H1 (cell line): ENCODE results near the gene CR2. TPM values are rescaled to one million over a fixed set of nuclear protein-coding genes. Genes with fewer than 3 reads are reported as not detected.

ENCODE experiments used
- CTCF ChIA-PET: fragments of 300-600 bp; sonication (Branson Sonifier 250); formaldehyde crosslinking; loops from one replicate; lab custom pipeline; 2021; ENCODE audit not compliant: partially characterized antibody; lab: Charles Lee
- POLR2A ChIA-PET: fragments of 300-600 bp; sonication (Branson Sonifier 250); formaldehyde crosslinking; loops from one replicate; lab custom pipeline; 2021; ENCODE audit warnings: inconsistent platforms; ENCODE audit not compliant: partially characterized antibody; lab: Charles Lee
- DNase-seq, 2 experiments: peaks; one replicate each; pipeline versions ENCODE4 v3.0.0 to v3.0.0-alpha.2; 2010 to 2022; ENCODE audit warnings: low spot score in 2 of 2, low read depth in 1 of 2, mixed read lengths in 1 of 2
- FAIRE-seq: peaks from 2 replicates; lab custom pipeline; 2011; peaks lifted over from hg19 to GRCh38; lab: Jason Lieb, UNC
- H2AFZ ChIP-seq: 2 replicates; pipeline ENCODE4 v1.8.1; 2012; ENCODE audit warnings: low read length, inconsistent platforms
- H2AK5ac ChIP-seq: 2 replicates; pipeline ENCODE4 v1.6.1; 2013; ENCODE audit warnings: low read depth, low read length
- H2BK120ac ChIP-seq: replicated peaks from 2 replicates; pipeline ENCODE3; 2013; ENCODE audit warnings: low read depth, low read length, inconsistent platforms
- H2BK12ac ChIP-seq: 2 replicates; pipeline ENCODE4 v1.6.1; 2013; ENCODE audit warnings: low read depth, low read length
- H2BK15ac ChIP-seq: 2 replicates; pipeline ENCODE4 v1.6.1; 2013; ENCODE audit warnings: low read length
- H2BK20ac ChIP-seq: 2 replicates; pipeline ENCODE4 v1.6.1; 2013; ENCODE audit warnings: low read length
- H2BK5ac ChIP-seq: 2 replicates; pipeline ENCODE4 v1.6.1; 2013; ENCODE audit warnings: low read depth, low read length
- H3K14ac ChIP-seq: 2 replicates; pipeline ENCODE4 v1.6.1; 2013; ENCODE audit warnings: inconsistent platforms; ENCODE audit not compliant: insufficient read length
- H3K18ac ChIP-seq: 2 replicates; pipeline ENCODE4 v1.6.1; 2013; ENCODE audit warnings: low read length; ENCODE audit errors: extremely low read depth
- H3K23ac ChIP-seq: 2 replicates; pipeline ENCODE4 v1.6.1; 2013; ENCODE audit warnings: inconsistent platforms; ENCODE audit not compliant: insufficient read length
- H3K23me2 ChIP-seq: 2 replicates; pipeline ENCODE4 v1.6.1; 2013; ENCODE audit warnings: low read depth, low read length
- H3K27ac ChIP-seq: 2 replicates; pipeline ENCODE4 v1.6.1; 2011; ENCODE audit warnings: low read depth, low read length, inconsistent platforms
- H3K27me3 ChIP-seq, 4 experiments: replicated peaks in 1 of 4; 1 replicate in 1 of 4; 2 replicates in 3 of 4; pipeline versions ENCODE4 v1.6.1 to v1.8.1; 2011 to 2013; ENCODE audit warnings: low read length in 3 of 4, mild to moderate bottlenecking in 3 of 4, inconsistent platforms in 2 of 4, mixed read lengths in 2 of 4, moderate library complexity in 1 of 4; ENCODE audit not compliant: control insufficient read depth in 3 of 4, insufficient read depth in 3 of 4; ENCODE audit errors: extremely low read depth in 1 of 4
- H3K36me3 ChIP-seq, 4 experiments: 2 replicates each; pipeline versions ENCODE4 v1.6.1 to v1.8.1; 2011 to 2013; ENCODE audit warnings: mild to moderate bottlenecking in 4 of 4, low read length in 3 of 4, moderate library complexity in 2 of 4, control low read depth in 1 of 4, inconsistent platforms in 1 of 4; ENCODE audit not compliant: insufficient read depth in 4 of 4, control insufficient read depth in 2 of 4
- H3K4ac ChIP-seq: replicated peaks from 2 replicates; pipeline ENCODE3; 2013; ENCODE audit warnings: low read length, low read depth, mixed read lengths, inconsistent platforms; ENCODE audit not compliant: insufficient read length
- H3K4me1 ChIP-seq, 4 experiments: replicated peaks in 1 of 4; 1 replicate in 1 of 4; 2 replicates in 3 of 4; pipeline versions ENCODE4 v1.6.1 to v1.8.1; 2011 to 2013; ENCODE audit warnings: low read length in 3 of 4, inconsistent platforms in 2 of 4, mixed read lengths in 1 of 4; ENCODE audit not compliant: insufficient read depth in 4 of 4, control insufficient read depth in 3 of 4
- H3K4me2 ChIP-seq, 2 experiments: 2 replicates each; pipeline versions ENCODE4 v1.6.1 to v1.8.1; 2011 to 2013; ENCODE audit warnings: low read depth in 2 of 2, low read length in 2 of 2, control low read depth in 1 of 2, inconsistent platforms in 1 of 2, mild to moderate bottlenecking in 1 of 2; ENCODE audit not compliant: insufficient read depth in 1 of 2
- H3K4me3 ChIP-seq, 4 experiments: fragments of 200-600, 300-600 bp in 1 of 4; sonication (generic), shearing (Covaris generic), sonication (Bioruptor Twin) in 1 of 4; 2 replicates each; pipeline versions ENCODE4 v1.5.1 to v1.8.1; 2011 to 2016; ENCODE audit warnings: low read length in 4 of 4, low read depth in 3 of 4, control low read depth in 2 of 4, inconsistent platforms in 2 of 4, mild to moderate bottlenecking in 2 of 4, mixed read lengths in 1 of 4, moderate library complexity in 1 of 4; ENCODE audit not compliant: insufficient read depth in 2 of 4; ENCODE audit errors: extremely low read depth in 1 of 4
- H3K56ac ChIP-seq: replicated peaks from 2 replicates; pipeline ENCODE3; 2013; ENCODE audit warnings: low read depth, mild to moderate bottlenecking, mixed read lengths, low read length, inconsistent platforms; ENCODE audit not compliant: insufficient read length
- H3K79me1 ChIP-seq: 2 replicates; pipeline ENCODE4 v1.6.1; 2013; ENCODE audit warnings: low read depth, low read length, control low read depth
- H3K79me2 ChIP-seq, 2 experiments: 2 replicates each; pipeline versions ENCODE4 v1.6.1 to v1.8.1; 2012 to 2013; ENCODE audit warnings: low read length in 2 of 2, mild to moderate bottlenecking in 2 of 2, inconsistent platforms in 1 of 2; ENCODE audit not compliant: insufficient read depth in 2 of 2, control insufficient read depth in 1 of 2
- H3K9ac ChIP-seq, 4 experiments: replicated peaks in 1 of 4; 1 replicate in 1 of 4; 2 replicates in 3 of 4; pipeline versions ENCODE4 v1.6.1 to v1.8.1; 2011 to 2013; ENCODE audit warnings: low read depth in 3 of 4, low read length in 3 of 4, control low read depth in 2 of 4, mild to moderate bottlenecking in 2 of 4, moderate library complexity in 2 of 4, inconsistent platforms in 1 of 4; ENCODE audit errors: extremely low read depth in 1 of 4
- H3K9me3 ChIP-seq, 2 experiments: 2 replicates each; pipeline versions ENCODE4 v1.6.1 to v1.8.1; 2012 to 2013; ENCODE audit warnings: mild to moderate bottlenecking in 2 of 2, moderate library complexity in 2 of 2, control low read depth in 1 of 2, inconsistent platforms in 1 of 2, low read depth in 1 of 2, low read length in 1 of 2, mixed read lengths in 1 of 2; ENCODE audit not compliant: insufficient read depth in 2 of 2
- H4K20me1 ChIP-seq, 2 experiments: replicated peaks in 1 of 2; 2 replicates each; pipeline versions ENCODE3 to v1.8.1; 2011 to 2013; ENCODE audit warnings: inconsistent platforms in 2 of 2, low read length in 2 of 2, mild to moderate bottlenecking in 1 of 2; ENCODE audit not compliant: insufficient read depth in 2 of 2, control insufficient read depth in 1 of 2
- H4K5ac ChIP-seq: 2 replicates; pipeline ENCODE4 v1.6.1; 2013; ENCODE audit warnings: low read length, low read depth, mixed read lengths, inconsistent platforms; ENCODE audit not compliant: insufficient read length
- H4K8ac ChIP-seq: 2 replicates; pipeline ENCODE4 v1.8.0; 2013; ENCODE audit warnings: mild to moderate bottlenecking, moderate library complexity, low read length, inconsistent platforms; ENCODE audit not compliant: insufficient read depth; ENCODE audit errors: extremely low read depth
- H4K91ac ChIP-seq: replicated peaks from 2 replicates; pipeline ENCODE3; 2013; ENCODE audit warnings: low read length, mixed read lengths, inconsistent platforms; ENCODE audit not compliant: insufficient read length
- RAD21 ChIP-seq, 2 experiments: IDR thresholded peaks in 1 of 2; conservative IDR thresholded peaks in 1 of 2; 2 replicates each; pipeline ENCODE4 v1.6.1; 2011; ENCODE audit warnings: low read depth in 2 of 2, low read length in 2 of 2, improper control_type of control experiment in 1 of 2, inconsistent platforms in 1 of 2, mild to moderate bottlenecking in 1 of 2, moderate library complexity in 1 of 2
- SAP30 ChIP-seq: fragments of 300-600 bp; sonication (generic); IDR thresholded peaks from 2 replicates; pipeline ENCODE4 v1.7.1; 2012; ENCODE audit warnings: low read length, moderate library complexity, mild to moderate bottlenecking, inconsistent platforms; ENCODE audit not compliant: insufficient read depth, insufficient replicate concordance
- WGBS, 2 experiments: shearing (Covaris generic) in 1 of 2; methylation state at CpG; one replicate each; pipeline versions ENCODE4 v1.1.6 to v1.1.7; 2013 to 2015; ENCODE audit warnings: low lambda C conversion rate in 2 of 2, mixed read lengths in 2 of 2, inconsistent platforms in 1 of 2, low coverage in 1 of 2, missing lambda C conversion rate in 1 of 2; ENCODE audit not compliant: insufficient replicate concordance in 2 of 2, insufficient coverage in 1 of 2, insufficient read length in 1 of 2; ENCODE audit errors: extremely low coverage in 1 of 2, missing lambda C conversion rate in 1 of 2; 5-methylcytosine and 5-hydroxymethylcytosine counted together
- polyA plus RNA-seq, 7 experiments: library from polyadenylated mRNA; depleted of rRNA in 3 of 7; stranded (reverse) in 5 of 7; unstranded in 2 of 7; fragments of >200 nt in 5 of 7; fragments of 200-250 nt in 2 of 7; gene quantifications; 1 replicate in 5 of 7; 2 replicates in 1 of 7; 4 replicates in 1 of 7; pipeline versions ENCODE4 v1.2.1 to v1.2.3, GENCODE V29; 2011 to 2013; ENCODE audit warnings: missing spikeins in 2 of 7, mixed read lengths in 2 of 7
- total RNA-seq: library from RNA; stranded (reverse); fragmentation: NEBNext Ultra II Directional; extraction: Animal tissue kit (Norgen Biotek cat#: 25700); gene quantifications from 2 replicates; pipeline ENCODE4 v1.2.1, GENCODE V29; 2021
- TF ChIP-seq, protein P1 (sequence below), 3 experiments: IDR thresholded peaks; 1 replicate in 2 of 3; 2 replicates in 1 of 3; pipeline versions ENCODE4 v1.5.1 to v1.6.1; 2011; ENCODE audit warnings: low read length in 3 of 3, mild to moderate bottlenecking in 3 of 3, inconsistent platforms in 2 of 3, low read depth in 1 of 3, moderate library complexity in 1 of 3; ENCODE audit not compliant: insufficient read depth in 1 of 3; ENCODE audit errors: control extremely low read depth in 1 of 3

CR2 gene
- total and polyA plus RNA-seq, 2 of the 8 experiments (the other 6 are each of a cell fraction or from before 2014, with no cell fraction given) = 1.7 to 3.0 TPM

DNA sequence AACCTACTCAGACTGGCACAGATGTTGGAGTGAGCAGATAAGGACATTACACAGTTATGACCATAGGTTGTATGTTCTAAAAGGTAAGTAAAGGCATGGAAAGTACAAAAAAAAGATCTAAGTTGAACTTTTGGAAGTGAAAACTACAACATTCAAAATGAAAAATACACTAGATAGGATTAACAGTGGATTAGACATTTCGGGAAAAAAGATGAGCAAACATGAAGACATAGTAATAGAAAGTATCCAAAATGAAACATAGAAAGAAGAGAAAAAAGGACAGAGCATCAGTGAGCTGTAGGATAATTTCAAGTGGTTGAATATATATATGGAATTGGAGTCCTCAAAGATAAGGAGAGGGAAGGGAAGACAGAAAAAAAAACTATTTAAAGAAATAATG lies 34.0 kb upstream of the CR2 start:
- WGBS, 2 experiments = 82% methylated on average over 1 of the region's 1 CpG; no CpG with 5 or more reads in 1 of the 2 experiments
- Histone ChIP-seq H3K4ac (no peak overlapping the region), H3K9me3 (no peaks in the 10 kb centered on the region), H3K9ac (no peak overlapping the region), H4K91ac (no peak overlapping the region), H3K79me1 (no peaks in the 10 kb centered on the region), H3K4me1 (peaks cover 0 to 3% (median 0%) of the 10 kb centered on the region in 4 experiments; a peak in 1 of 7 replicates), H3K4me2 (no peak overlapping the region), H3K14ac (no peak overlapping the region), H2BK5ac (no peak overlapping the region), H2BK12ac (no peak overlapping the region), H3K23me2 (no peaks in the 10 kb centered on the region), H2BK20ac (no peak overlapping the region), H3K18ac (no peak overlapping the region), H3K79me2 (no peaks in the 10 kb centered on the region), H2BK15ac (no peak overlapping the region), H3K23ac (no peak overlapping the region), H4K20me1 (no peaks in the 10 kb centered on the region), H3K27me3 (no peaks in the 10 kb centered on the region), H2BK120ac (no peak overlapping the region), H4K5ac (no peak overlapping the region), H3K56ac (no peak overlapping the region), H3K36me3 (no peaks in the 10 kb centered on the region), H2AFZ (no peak overlapping the region), H2AK5ac (no peak overlapping the region), H3K27ac (no peak overlapping the region), H4K8ac (no peak overlapping the region), H3K4me3 (no peak overlapping the region)
- TF ChIP-seq, protein P1, sequence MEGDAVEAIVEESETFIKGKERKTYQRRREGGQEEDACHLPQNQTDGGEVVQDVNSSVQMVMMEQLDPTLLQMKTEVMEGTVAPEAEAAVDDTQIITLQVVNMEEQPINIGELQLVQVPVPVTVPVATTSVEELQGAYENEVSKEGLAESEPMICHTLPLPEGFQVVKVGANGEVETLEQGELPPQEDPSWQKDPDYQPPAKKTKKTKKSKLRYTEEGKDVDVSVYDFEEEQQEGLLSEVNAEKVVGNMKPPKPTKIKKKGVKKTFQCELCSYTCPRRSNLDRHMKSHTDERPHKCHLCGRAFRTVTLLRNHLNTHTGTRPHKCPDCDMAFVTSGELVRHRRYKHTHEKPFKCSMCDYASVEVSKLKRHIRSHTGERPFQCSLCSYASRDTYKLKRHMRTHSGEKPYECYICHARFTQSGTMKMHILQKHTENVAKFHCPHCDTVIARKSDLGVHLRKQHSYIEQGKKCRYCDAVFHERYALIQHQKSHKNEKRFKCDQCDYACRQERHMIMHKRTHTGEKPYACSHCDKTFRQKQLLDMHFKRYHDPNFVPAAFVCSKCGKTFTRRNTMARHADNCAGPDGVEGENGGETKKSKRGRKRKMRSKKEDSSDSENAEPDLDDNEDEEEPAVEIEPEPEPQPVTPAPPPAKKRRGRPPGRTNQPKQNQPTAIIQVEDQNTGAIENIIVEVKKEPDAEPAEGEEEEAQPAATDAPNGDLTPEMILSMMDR (IDR thresholded peaks at IDR 0.05; ENCODE audit: control extremely low read depth in 1 of 3, insufficient read depth in 1 of 3, low read depth in 1 of 3, low read length in 3 of 3) = no peak
- TF ChIP-seq RAD21 (IDR thresholded peaks at IDR 0.05 in 1 of 2, conservative IDR thresholded peaks at IDR 0.05 in 1 of 2; ENCODE audit: low read depth in 2 of 2, low read length in 2 of 2) (no peak), SAP30 (no peak)
- ChIA-PET CTCF (interaction anchor here (1.2 to 2.1 kb wide), 2 partner anchors 15 to 161 kb away, joined by 3 to 6 read pairs; no protein-coding TSS in a partner anchor), POLR2A (no interaction called here)
- DNase-seq = no peak
- no peak for FAIRE-seq
